T-helper 17 cell (primary cell): ENCODE results near the gene GLS2. TPM values are rescaled to one million over a fixed set of nuclear protein-coding genes. Genes with fewer than 3 reads are reported as not detected.
A peak's percentile ranks its signal among the peaks of the same experiment; 100 is the strongest.
"Not testable (repeated sequence)": the region's sequence is repeated elsewhere in the genome, so short reads cannot be mapped to it uniquely, and the experiment has no call there.

Experiments used
- ATAC-seq: fragments of 150-1000 bp; cut with Tn5 transposase; 2 replicates; pipeline ENCODE4 v1.10.0; 2021; ENCODE audit warnings: mild to moderate bottlenecking, moderate library complexity
- DNase-seq, 3 donors: peaks; one replicate each; pipeline versions ENCODE4 v3.0.0 to v3.0.0-alpha.2; 2020 to 2021
- H3K9me3 ChIP-seq: one replicate; pipeline ENCODE4 v1.7.0; 2013; ENCODE audit warnings: low read length, mild to moderate bottlenecking; ENCODE audit not compliant: control insufficient read depth, poor library complexity, severe bottlenecking
- H3K27ac Mint-ChIP-seq: one replicate; pipeline ENCODE4 v1.8.0; 2022; ENCODE audit warnings: mild to moderate bottlenecking, moderate library complexity, mixed read lengths
- H3K27me3 Mint-ChIP-seq: one replicate; pipeline ENCODE4 v1.8.0; 2022; ENCODE audit warnings: mixed read lengths
- H3K36me3 Mint-ChIP-seq: one replicate; pipeline ENCODE4 v1.8.0; 2022; ENCODE audit warnings: low read depth, mixed read lengths
- H3K4me1 Mint-ChIP-seq: one replicate; pipeline ENCODE4 v1.8.0; 2022; ENCODE audit warnings: mild to moderate bottlenecking, mixed read lengths
- H3K4me3 Mint-ChIP-seq: one replicate; pipeline ENCODE4 v1.8.0; 2022; ENCODE audit warnings: mild to moderate bottlenecking, moderate library complexity, mixed read lengths
- total RNA-seq, 4 donors: library from RNA in 2 of 4; stranded (reverse) in 2 of 4; gene quantifications; one replicate each; pipeline ENCODE4 v1.2.3 and lab custom pipeline; 2022 to 2026

Gene GLS2
- total RNA-seq, 2 donors from 2014 or later: 1.9 to 2.8 TPM

GRCh38 chr12:56514014-56514318, 26.0 kb upstream of the GLS2 start:
- not testable (repeated sequence) for H3K36me3 Mint-ChIP-seq, H3K27ac Mint-ChIP-seq, H3K4me3 Mint-ChIP-seq, H3K9me3 ChIP-seq, ATAC-seq, H3K4me1 Mint-ChIP-seq, DNase-seq
- H3K27me3 Mint-ChIP-seq: peaks cover 19% of the 10 kb centered on the region

GRCh38 chr12:56510786-56511185, 22.8 kb upstream of the GLS2 start:
- H3K4me3 Mint-ChIP-seq: no peak overlapping the region
- peaks cover 19% of the 10 kb centered on the region for H3K27me3 Mint-ChIP-seq
- H3K36me3 Mint-ChIP-seq: no peaks in the 10 kb centered on the region
- no peak overlapping the region for H3K27ac Mint-ChIP-seq
- DNase-seq: no peak
- no peaks in the 10 kb centered on the region for H3K9me3 ChIP-seq
- H3K4me1 Mint-ChIP-seq: peaks cover 4% of the 10 kb centered on the region
- ATAC-seq: no peak

- H3K27me3 Mint-ChIP-seq: peaks cover 12% of the 10 kb centered on the region
- H3K27ac Mint-ChIP-seq, ATAC-seq, H3K36me3 Mint-ChIP-seq, H3K9me3 ChIP-seq, DNase-seq, H3K4me1 Mint-ChIP-seq: not testable (repeated sequence)
- H3K4me3 Mint-ChIP-seq: peak overlapping the region; percentile 25
Observed at GRCh38 chr12:56499879-56500278, 11.9 kb upstream of the GLS2 start.

- DNase-seq, H3K4me3 Mint-ChIP-seq, ATAC-seq, H3K27ac Mint-ChIP-seq, H3K9me3 ChIP-seq, H3K36me3 Mint-ChIP-seq, H3K4me1 Mint-ChIP-seq: not testable (repeated sequence)
- H3K27me3 Mint-ChIP-seq: peaks cover 12% of the 10 kb centered on the region
Observed at GRCh38 chr12:56499452-56499851, 11.5 kb upstream of the GLS2 start.

GRCh38 chr12:56498126-56498902, 10.4 kb upstream of the GLS2 start:
- not testable (repeated sequence) for H3K27ac Mint-ChIP-seq, H3K9me3 ChIP-seq, ATAC-seq, DNase-seq, H3K4me1 Mint-ChIP-seq, H3K4me3 Mint-ChIP-seq, H3K36me3 Mint-ChIP-seq, H3K27me3 Mint-ChIP-seq

GRCh38 chr12:56496704-56497103, 8.7 kb upstream of the GLS2 start:
- ATAC-seq, H3K36me3 Mint-ChIP-seq, H3K27ac Mint-ChIP-seq, H3K4me3 Mint-ChIP-seq, H3K9me3 ChIP-seq, H3K4me1 Mint-ChIP-seq, H3K27me3 Mint-ChIP-seq: not testable (repeated sequence)
- peak; percentile 22 to 53 (median 29) for DNase-seq

GRCh38 chr12:56494481-56494880, 6.5 kb upstream of the GLS2 start:
- not testable (repeated sequence) for H3K27ac Mint-ChIP-seq, DNase-seq, H3K4me1 Mint-ChIP-seq, H3K9me3 ChIP-seq, ATAC-seq, H3K27me3 Mint-ChIP-seq, H3K4me3 Mint-ChIP-seq, H3K36me3 Mint-ChIP-seq

GRCh38 chr12:56494106-56494415, 6.1 kb upstream of the GLS2 start:
- H3K9me3 ChIP-seq, H3K36me3 Mint-ChIP-seq, H3K27me3 Mint-ChIP-seq, ATAC-seq, H3K4me3 Mint-ChIP-seq, DNase-seq, H3K27ac Mint-ChIP-seq, H3K4me1 Mint-ChIP-seq: not testable (repeated sequence)

- ATAC-seq, DNase-seq, H3K4me3 Mint-ChIP-seq, H3K9me3 ChIP-seq, H3K27me3 Mint-ChIP-seq, H3K4me1 Mint-ChIP-seq, H3K36me3 Mint-ChIP-seq, H3K27ac Mint-ChIP-seq: not testable (repeated sequence)
Observed at GRCh38 chr12:56493409-56494105, 5.6 kb upstream of the GLS2 start.

- H3K27me3 Mint-ChIP-seq: peaks cover 5% of the 10 kb centered on the region
- H3K4me1 Mint-ChIP-seq: peaks cover 10% of the 10 kb centered on the region
- ATAC-seq (no peak), DNase-seq (no peak)
- H3K4me3 Mint-ChIP-seq: no peak overlapping the region
- no peaks in the 10 kb centered on the region for H3K9me3 ChIP-seq
- H3K27ac Mint-ChIP-seq: no peak overlapping the region
- no peaks in the 10 kb centered on the region for H3K36me3 Mint-ChIP-seq
Observed at GRCh38 chr12:56490360-56490759, 2.4 kb upstream of the GLS2 start.

- H3K4me1 Mint-ChIP-seq: peaks cover 10% of the 10 kb centered on the region
- H3K4me3 Mint-ChIP-seq: peak overlapping the region; percentile 80
- no peaks in the 10 kb centered on the region for H3K36me3 Mint-ChIP-seq
- H3K9me3 ChIP-seq: no peaks in the 10 kb centered on the region
- no peak overlapping the region for H3K27ac Mint-ChIP-seq
- ATAC-seq (peak; percentile 24), DNase-seq (peak in 1 of 3 donors; percentile 21)
- peaks cover 5% of the 10 kb centered on the region for H3K27me3 Mint-ChIP-seq
Observed at GRCh38 chr12:56487448-56488040, 417 bp downstream of the GLS2 start.

GRCh38 chr12:56486694-56487093, 1.3 kb downstream of the GLS2 start:
- H3K4me3 Mint-ChIP-seq: peak overlapping the region; percentile 80
- H3K36me3 Mint-ChIP-seq: peaks cover 2% of the 10 kb centered on the region
- no peak for DNase-seq
- peaks cover 10% of the 10 kb centered on the region for H3K4me1 Mint-ChIP-seq
- H3K9me3 ChIP-seq: no peaks in the 10 kb centered on the region
- ATAC-seq: no peak
- H3K27me3 Mint-ChIP-seq: peaks cover 3% of the 10 kb centered on the region
- no peak overlapping the region for H3K27ac Mint-ChIP-seq

- peaks cover 2% of the 10 kb centered on the region for H3K36me3 Mint-ChIP-seq
- DNase-seq: no peak
- H3K27me3 Mint-ChIP-seq: no peaks in the 10 kb centered on the region
- ATAC-seq: no peak
- H3K9me3 ChIP-seq: no peaks in the 10 kb centered on the region
- H3K4me1 Mint-ChIP-seq: peaks cover 16% of the 10 kb centered on the region
- H3K27ac Mint-ChIP-seq: no peak overlapping the region
- H3K4me3 Mint-ChIP-seq: no peak overlapping the region
Observed at GRCh38 chr12:56484566-56484965, 3.4 kb downstream of the GLS2 start.

GRCh38 chr12:56479625-56480024, 8.3 kb downstream of the GLS2 start:
- no peaks in the 10 kb centered on the region for H3K9me3 ChIP-seq
- Mint-ChIP-seq H3K36me3 (peaks cover 2% of the 10 kb centered on the region), H3K27me3 (no peaks in the 10 kb centered on the region), H3K27ac (no peak overlapping the region), H3K4me3 (no peak overlapping the region), H3K4me1 (peaks cover 15% of the 10 kb centered on the region)
- DNase-seq (no peak), ATAC-seq (no peak)
